Colonic mucosa (tissue), 4 donors: ENCODE results near the gene MYO10. TPM values are rescaled to one million over a fixed set of nuclear protein-coding genes. Genes with fewer than 3 reads are reported as not detected.

Source experiments
- DNase-seq: peaks from one replicate; pipeline ENCODE4 v3.0.0-alpha.2; 2020
- H3K27ac ChIP-seq: fragments of 200-600 bp; one replicate; pipeline ENCODE4 v1.8.0; 2021
- H3K27me3 ChIP-seq: fragments of 200-600 bp; one replicate; pipeline ENCODE4 v1.8.0; 2021
- H3K36me3 ChIP-seq: fragments of 200-600 bp; one replicate; pipeline ENCODE4 v1.8.0; 2021
- H3K4me1 ChIP-seq: fragments of 200-600 bp; one replicate; pipeline ENCODE4 v1.8.0; 2021; ENCODE audit warnings: mild to moderate bottlenecking
- H3K4me3 ChIP-seq: fragments of 200-600 bp; one replicate; pipeline ENCODE4 v1.8.0; 2021
- H3K9ac ChIP-seq, 2 donors: one replicate each; pipeline ENCODE4 v1.7.0; 2013; ENCODE audit warnings: control low read depth in 2 of 2, low read depth in 2 of 2, low read length in 2 of 2
- H3K9me3 ChIP-seq: fragments of 200-600 bp; one replicate; pipeline ENCODE4 v1.8.0; 2021
- CTCF ChIP-seq: fragments of 200-600 bp; IDR thresholded peaks from one replicate; pipeline ENCODE4 v1.8.0; 2022; ENCODE audit warnings: antibody characterized with exemption, mild to moderate bottlenecking
- intact Hi-C: fragments of 100-400 bp; cut with DNase I; formaldehyde crosslinking; loops from one replicate; pipeline ENCODE4 v1.14.1; 2022
- total RNA-seq, 2 donors: library from RNA; stranded (reverse); fragmentation: NEBNext Ultra II Directional in 1 of 2; extraction: Animal tissue kit (Norgen Biotek cat#: 25700) in 1 of 2; gene quantifications; one replicate each; pipeline ENCODE4 v1.2.1, GENCODE V29; 2021
- donor health status: healthy.
- donor health status: DM: no; HTN: no; CAD: no.
- donor health status: DM: no; HTN: no; CAD: no.

Gene MYO10
- total RNA-seq, 2 donors from 2014 or later: 57.9 to 61.9 TPM

- Histone ChIP-seq H3K9ac (peak overlapping the region in 1 of 2 donors; percentile 40), H3K36me3 (no peaks in the 10 kb centered on the region), H3K27me3 (no peaks in the 10 kb centered on the region), H3K4me1 (no peaks in the 10 kb centered on the region), H3K4me3 (no peak overlapping the region), H3K9me3 (no peaks in the 10 kb centered on the region), H3K27ac (no peak overlapping the region)
- no peak for DNase-seq
- intact Hi-C loops: no loop called here
- TF ChIP-seq CTCF: no peak
Observed at GRCh38 chr5:16922430-16922829, 13.7 kb downstream of the MYO10 start.

GRCh38 chr5:16921211-16921610, 14.9 kb downstream of the MYO10 start:
- Histone ChIP-seq H3K27ac (no peak overlapping the region), H3K4me3 (no peak overlapping the region), H3K9me3 (no peaks in the 10 kb centered on the region), H3K27me3 (no peaks in the 10 kb centered on the region), H3K36me3 (no peaks in the 10 kb centered on the region), H3K9ac (no peak overlapping the region), H3K4me1 (no peaks in the 10 kb centered on the region)
- intact Hi-C loops: no loop called here
- DNase-seq: no peak
- no peak for TF ChIP-seq CTCF

DNA sequence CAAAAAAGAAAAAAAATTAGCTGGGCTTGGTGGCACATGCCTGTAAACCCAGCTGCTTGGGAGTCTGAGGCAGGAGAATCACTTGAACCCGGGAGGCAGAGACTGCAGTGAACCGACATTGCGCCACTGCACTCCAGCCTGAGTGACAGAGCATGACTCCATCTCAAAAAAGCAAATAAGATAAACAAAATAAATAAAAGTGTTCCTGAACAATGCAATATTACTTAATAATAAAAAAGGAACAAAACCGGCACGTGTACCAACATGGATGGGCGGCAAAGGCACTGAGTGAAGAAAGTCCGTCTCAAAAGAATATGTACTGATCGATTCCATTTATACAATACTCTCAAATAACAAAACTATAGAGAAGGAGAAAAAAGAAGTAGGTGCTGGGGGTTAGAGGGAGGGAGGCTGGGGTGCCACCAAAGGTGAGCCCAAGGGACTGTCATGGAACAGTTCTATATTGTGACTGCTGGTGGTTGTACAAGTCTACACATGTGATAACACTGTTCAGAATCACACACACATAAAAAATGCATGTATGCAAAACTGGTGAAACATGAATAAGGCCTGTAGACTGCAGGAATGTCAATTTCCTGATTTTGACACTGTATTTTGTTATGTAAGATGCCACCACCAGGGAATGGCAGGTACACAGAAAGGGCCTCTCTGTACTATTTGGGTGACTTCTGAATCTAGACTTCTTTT, 15.8 kb downstream of the MYO10 start:
- no peaks in the 10 kb centered on the region for H3K27me3 ChIP-seq
- H3K36me3 ChIP-seq: no peaks in the 10 kb centered on the region
- intact Hi-C loops: no loop called here
- H3K9ac ChIP-seq: no peak overlapping the region
- no peak for DNase-seq
- no peaks in the 10 kb centered on the region for H3K9me3 ChIP-seq
- no peak overlapping the region for H3K4me3 ChIP-seq
- H3K4me1 ChIP-seq: no peaks in the 10 kb centered on the region
- no peak for TF ChIP-seq CTCF
- no peak overlapping the region for H3K27ac ChIP-seq

DNA sequence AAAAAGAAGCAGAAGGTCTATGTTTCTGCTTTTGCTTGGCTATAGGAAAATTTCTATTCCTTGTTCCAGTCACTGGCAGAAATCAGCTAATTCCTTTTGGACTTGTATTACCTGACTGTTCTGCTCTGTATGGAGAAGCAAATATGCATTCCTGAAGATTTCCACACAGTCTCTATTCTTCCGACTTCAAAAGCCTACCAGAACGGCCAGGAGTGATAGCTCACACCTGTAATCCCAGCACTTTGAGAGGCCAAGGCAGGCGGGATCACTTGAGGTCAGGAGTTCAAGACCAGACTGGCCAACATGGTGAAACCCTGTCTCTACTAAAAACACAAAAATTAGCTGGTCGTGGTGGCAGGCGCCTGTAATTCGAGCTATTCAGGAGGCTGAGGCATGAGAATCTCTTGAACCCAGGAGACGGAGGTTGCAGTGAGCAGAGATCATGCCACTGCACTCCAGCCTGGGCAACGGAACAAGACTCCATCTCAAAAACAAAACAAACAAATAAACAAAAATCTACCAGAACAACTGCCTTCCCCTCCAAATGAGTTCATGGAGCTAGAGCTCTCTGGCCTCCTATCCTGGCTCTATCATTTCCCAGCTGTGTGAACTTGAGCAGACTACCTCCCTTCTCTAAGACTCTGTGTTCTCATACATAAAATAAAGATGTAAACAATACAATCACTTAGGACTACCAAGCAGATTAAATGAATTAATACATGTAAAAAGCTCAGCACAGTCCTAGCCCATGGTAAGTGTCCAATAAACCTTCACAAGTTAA, 17.0 kb downstream of the MYO10 start:
- Histone ChIP-seq H3K9me3 (no peaks in the 10 kb centered on the region), H3K4me3 (no peak overlapping the region), H3K27me3 (no peaks in the 10 kb centered on the region), H3K9ac (no peak overlapping the region), H3K27ac (no peak overlapping the region), H3K36me3 (no peaks in the 10 kb centered on the region), H3K4me1 (peaks cover 3% of the 10 kb centered on the region)
- TF ChIP-seq CTCF: no peak
- intact Hi-C loops: no loop called here
- no peak for DNase-seq

DNA sequence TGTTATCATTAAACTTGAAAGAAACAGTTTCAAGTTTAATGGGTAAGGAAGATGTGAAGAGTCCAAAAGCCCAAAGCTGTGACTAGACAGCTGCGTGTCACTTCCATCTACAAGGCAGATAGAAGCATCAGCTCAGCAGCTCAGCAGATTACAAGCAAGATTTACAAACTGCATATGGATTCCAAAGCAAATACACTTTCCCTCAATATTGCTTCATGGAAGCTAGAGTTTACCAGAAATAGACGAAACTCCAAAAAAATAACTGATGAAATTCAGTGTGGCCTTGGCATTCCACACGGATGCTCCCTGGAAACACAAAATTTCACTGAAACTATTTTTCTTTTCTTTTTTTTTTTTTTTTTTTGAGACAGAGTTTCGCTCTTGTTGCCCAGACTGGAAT, 17.9 kb downstream of the MYO10 start:
- Histone ChIP-seq H3K27me3 (no peaks in the 10 kb centered on the region), H3K4me3 (no peak overlapping the region), H3K36me3 (no peaks in the 10 kb centered on the region), H3K4me1 (peaks cover 3% of the 10 kb centered on the region), H3K9ac (no peak overlapping the region), H3K27ac (no peak overlapping the region), H3K9me3 (no peaks in the 10 kb centered on the region)
- no peak for DNase-seq
- TF ChIP-seq CTCF: no peak
- intact Hi-C loops: no loop called here
